Lung (tissue), 12 donors: ENCODE results near the gene MRPL54. TPM values are rescaled to one million over a fixed set of nuclear protein-coding genes. Genes with fewer than 3 reads are reported as not detected.

Experiments
- ATAC-seq: fragments of 200-7000 bp; cut with Tn5 transposase; one replicate; pipeline ENCODE4 v1.9.1; 2020; ENCODE audit warnings: moderate number of reproducible peaks; ENCODE audit not compliant: insufficient read depth, low FRiP score
- DNase-seq, 3 donors: peaks; one replicate each; pipeline ENCODE4 v3.0.0-alpha.2; 2013 to 2017
- H3K27ac ChIP-seq, 2 donors: one replicate each; pipeline ENCODE4 v1.5.1; 2013; ENCODE audit warnings: mild to moderate bottlenecking in 2 of 2, moderate library complexity in 2 of 2, control low read depth in 1 of 2, inconsistent platforms in 1 of 2, low read depth in 1 of 2, low read length in 1 of 2
- H3K27me3 ChIP-seq, 3 donors: one replicate each; pipeline ENCODE4 v1.5.1; 2013; ENCODE audit warnings: low read length in 2 of 3; ENCODE audit not compliant: control insufficient read depth in 3 of 3, insufficient read depth in 3 of 3
- H3K36me3 ChIP-seq, 4 donors: one replicate each; pipeline ENCODE4 v1.5.1; 2013; ENCODE audit warnings: low read length in 4 of 4, mild to moderate bottlenecking in 1 of 4, moderate library complexity in 1 of 4; ENCODE audit not compliant: control insufficient read depth in 4 of 4, insufficient read depth in 4 of 4
- H3K4me1 ChIP-seq, 5 donors: one replicate each; pipeline ENCODE4 v1.5.1; 2013; ENCODE audit warnings: low read length in 5 of 5, mild to moderate bottlenecking in 2 of 5, moderate library complexity in 1 of 5; ENCODE audit not compliant: control insufficient read depth in 5 of 5, insufficient read depth in 5 of 5
- H3K4me3 ChIP-seq: one replicate; pipeline ENCODE4 v1.5.1; 2013; ENCODE audit warnings: mild to moderate bottlenecking, control low read depth, moderate library complexity
- H3K9ac ChIP-seq, 2 donors: one replicate each; pipeline ENCODE4 v1.5.1; 2013; ENCODE audit warnings: low read length in 2 of 2, control low read depth in 1 of 2; ENCODE audit not compliant: insufficient read depth in 1 of 2
- H3K9me3 ChIP-seq, 4 donors: one replicate each; pipeline ENCODE4 v1.5.1; 2013; ENCODE audit warnings: low read length in 3 of 4, mild to moderate bottlenecking in 1 of 4, moderate library complexity in 1 of 4; ENCODE audit not compliant: control insufficient read depth in 4 of 4, insufficient read depth in 3 of 4
- WGBS, 2 donors: extraction: QIAGEN DNeasy Blood & Tissue Kit; methylation state at CpG; one replicate each; pipeline ENCODE4 v1.1.7; 2013; 5-methylcytosine and 5-hydroxymethylcytosine counted together
- polyA plus RNA-seq, 2 donors: library from polyadenylated mRNA; stranded (reverse); fragments of 200-250 nt; gene quantifications; one replicate each; pipeline ENCODE4 v1.2.1, GENCODE V29; 2013
- total RNA-seq, 2 donors: library from RNA; depleted of rRNA in 1 of 2; stranded (reverse); fragments of >200 nt in 1 of 2; gene quantifications; one replicate each; pipeline ENCODE4 v1.2.1, GENCODE V29; 2014 to 2021
- TF ChIP-seq, protein P1 (sequence below): IDR thresholded peaks from 2 replicates; pipeline ENCODE4 v1.5.1; 2012; ENCODE audit warnings: mild to moderate bottlenecking; ENCODE audit errors: control extremely low read depth, extremely low read depth
- donor health status: control.
- donor health status: control.
- donor health status: Bipolar disorder and iron deficiency.
- donor health status: healthy.
- donor health status: DM: yes; HTN: yes; CAD: no.

MRPL54 gene
- total and polyA plus RNA-seq, 4 donors: 28.9 to 137 (median 63.8) TPM

DNA sequence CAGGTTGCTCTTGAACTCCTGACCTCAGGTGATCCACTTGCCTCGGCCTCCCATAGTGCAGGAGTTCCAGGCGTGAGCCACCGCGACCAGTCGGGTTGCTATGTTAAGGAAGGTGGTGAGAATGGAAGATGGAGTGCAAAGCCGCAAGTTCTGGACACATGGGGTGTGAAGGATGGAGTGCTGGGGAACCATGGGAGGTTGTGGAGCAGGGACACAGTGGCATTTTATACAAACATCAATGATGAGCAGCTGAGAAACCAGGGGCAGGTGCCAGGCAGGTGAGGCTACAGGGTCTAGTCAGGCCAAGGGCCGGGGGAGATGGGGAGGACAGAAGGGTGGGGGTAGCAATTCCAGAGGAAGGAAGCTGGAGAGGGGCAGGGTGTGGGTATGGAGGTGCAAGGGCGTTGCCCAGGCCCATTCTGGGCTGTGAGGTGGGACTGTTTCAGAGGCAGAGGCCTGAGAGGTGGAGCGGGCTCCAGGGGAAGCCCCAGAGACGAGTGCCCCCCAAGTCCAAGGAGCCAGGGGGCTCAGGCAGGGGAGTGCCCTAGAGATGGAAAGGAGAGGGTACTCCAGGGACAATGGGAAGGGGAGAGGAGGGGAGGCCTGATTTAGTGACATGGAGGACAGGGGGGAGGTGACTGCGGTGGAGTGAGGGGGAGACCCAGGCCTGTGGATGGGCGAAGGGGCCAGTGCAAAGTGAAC, 11.5 kb downstream of the MRPL54 start:
- Histone ChIP-seq H3K4me1 (no peaks in the 10 kb centered on the region), H3K9me3 (no peaks in the 10 kb centered on the region), H3K27me3 (no peaks in the 10 kb centered on the region), H3K9ac (no peak overlapping the region), H3K27ac (no peak overlapping the region), H3K36me3 (no peaks in the 10 kb centered on the region), H3K4me3 (no peak overlapping the region)
- no peak for ATAC-seq
- TF ChIP-seq, protein P1, sequence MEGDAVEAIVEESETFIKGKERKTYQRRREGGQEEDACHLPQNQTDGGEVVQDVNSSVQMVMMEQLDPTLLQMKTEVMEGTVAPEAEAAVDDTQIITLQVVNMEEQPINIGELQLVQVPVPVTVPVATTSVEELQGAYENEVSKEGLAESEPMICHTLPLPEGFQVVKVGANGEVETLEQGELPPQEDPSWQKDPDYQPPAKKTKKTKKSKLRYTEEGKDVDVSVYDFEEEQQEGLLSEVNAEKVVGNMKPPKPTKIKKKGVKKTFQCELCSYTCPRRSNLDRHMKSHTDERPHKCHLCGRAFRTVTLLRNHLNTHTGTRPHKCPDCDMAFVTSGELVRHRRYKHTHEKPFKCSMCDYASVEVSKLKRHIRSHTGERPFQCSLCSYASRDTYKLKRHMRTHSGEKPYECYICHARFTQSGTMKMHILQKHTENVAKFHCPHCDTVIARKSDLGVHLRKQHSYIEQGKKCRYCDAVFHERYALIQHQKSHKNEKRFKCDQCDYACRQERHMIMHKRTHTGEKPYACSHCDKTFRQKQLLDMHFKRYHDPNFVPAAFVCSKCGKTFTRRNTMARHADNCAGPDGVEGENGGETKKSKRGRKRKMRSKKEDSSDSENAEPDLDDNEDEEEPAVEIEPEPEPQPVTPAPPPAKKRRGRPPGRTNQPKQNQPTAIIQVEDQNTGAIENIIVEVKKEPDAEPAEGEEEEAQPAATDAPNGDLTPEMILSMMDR: no peak
- WGBS, 2 donors: 81 to 87% methylated on average over 12 of the region's 12 CpGs
- no peak for DNase-seq

DNA sequence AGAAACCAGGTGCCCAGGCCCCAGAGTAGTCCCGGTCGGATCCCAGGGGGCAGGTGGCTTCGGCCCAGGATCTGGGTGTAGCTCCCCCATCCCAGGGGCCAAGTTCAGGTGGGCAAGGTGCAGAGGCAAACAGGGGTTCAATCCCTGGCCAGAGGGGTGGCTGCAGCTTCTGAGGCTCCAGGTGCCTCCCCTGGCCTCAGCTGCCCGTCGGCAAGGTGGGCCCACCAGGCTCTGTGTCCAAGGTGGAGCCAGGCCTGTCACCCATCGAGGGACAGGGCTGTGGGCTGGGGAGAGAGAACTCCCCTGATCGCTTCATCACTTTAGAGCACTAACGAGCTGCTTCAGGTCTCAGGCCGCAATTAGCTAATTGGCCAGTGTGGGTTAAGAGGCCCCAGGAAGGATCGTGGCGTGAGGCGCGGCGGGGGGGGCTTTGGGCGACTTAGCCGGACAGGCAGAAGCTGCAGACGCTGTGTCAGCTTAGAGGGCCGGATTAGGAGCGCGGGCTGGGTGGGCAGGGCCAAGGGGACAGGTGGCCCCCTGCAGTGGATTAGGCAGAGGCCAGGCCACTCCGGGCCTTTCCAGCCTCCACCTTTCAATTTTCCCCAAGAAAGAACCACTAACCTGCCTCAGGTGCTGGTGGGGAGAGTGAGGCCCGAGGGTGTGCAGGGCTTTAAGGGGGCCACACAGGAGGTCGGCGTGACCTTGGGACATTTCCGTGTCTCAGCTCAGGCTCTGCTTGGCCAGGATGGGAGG, 12.3 kb downstream of the MRPL54 start:
- no peak for ATAC-seq
- DNase-seq: no peak
- WGBS, 2 donors: 59 to 66% methylated on average over 25 of the region's 25 CpGs

DNA sequence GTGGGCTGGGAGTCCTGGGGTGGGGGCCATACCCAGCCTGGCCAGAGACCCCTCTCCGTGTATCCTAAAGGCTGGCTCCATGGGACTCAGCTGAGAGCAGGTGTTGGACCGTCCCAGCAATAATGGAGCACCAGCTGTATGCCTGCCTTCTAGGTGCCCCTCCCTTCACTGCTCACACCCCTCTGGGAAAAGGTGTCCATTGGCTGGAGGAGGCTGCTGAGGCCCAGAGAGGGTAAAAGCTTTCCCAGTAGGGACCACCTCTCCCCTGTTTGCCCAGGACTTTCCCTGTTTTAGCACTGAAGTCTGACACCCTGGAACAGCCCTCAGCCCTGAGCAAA, 12.9 kb downstream of the MRPL54 start:
- Histone ChIP-seq H3K9me3 (no peaks in the 10 kb centered on the region), H3K4me1 (no peaks in the 10 kb centered on the region), H3K4me3 (no peak overlapping the region), H3K27ac (no peak overlapping the region), H3K27me3 (no peaks in the 10 kb centered on the region), H3K36me3 (no peaks in the 10 kb centered on the region), H3K9ac (no peak overlapping the region)
- TF ChIP-seq, protein P1: no peak
- WGBS, 2 donors: 84 to 94% methylated on average over 2 of the region's 2 CpGs
- DNase-seq: no peak
- ATAC-seq: no peak

More for the DNA sequence above, 12.3 kb downstream of the MRPL54 start:
- no peak overlapping the region for H3K9ac ChIP-seq
- H3K27ac ChIP-seq: no peak overlapping the region
- H3K4me3 ChIP-seq: no peak overlapping the region
- no peaks in the 10 kb centered on the region for H3K36me3 ChIP-seq
- TF ChIP-seq, protein P1: no peak
- H3K4me1 ChIP-seq: no peaks in the 10 kb centered on the region
- H3K9me3 ChIP-seq: no peaks in the 10 kb centered on the region
- no peaks in the 10 kb centered on the region for H3K27me3 ChIP-seq
